H9 (cell line): Measurements from ENCODE around the gene TEX55. TPM values are rescaled to one million over a fixed set of nuclear protein-coding genes. Genes with fewer than 3 reads are reported as not detected.

Source experiments
- DNase-seq: peaks from one replicate; pipeline ENCODE4 v3.0.0-alpha.2; 2017
- H2AFZ ChIP-seq: one replicate; pipeline ENCODE4 v1.6.1; 2013; ENCODE audit warnings: mild to moderate bottlenecking, low read length, control low read depth, moderate library complexity
- H2AK5ac ChIP-seq: 2 replicates; pipeline ENCODE4 v1.6.1; 2013; ENCODE audit warnings: low read length, control low read depth, mixed read lengths; ENCODE audit not compliant: insufficient read length
- H2BK120ac ChIP-seq: one replicate; pipeline ENCODE4 v1.6.1; 2013; ENCODE audit warnings: low read depth, mild to moderate bottlenecking, low read length, control low read depth, inconsistent platforms; ENCODE audit not compliant: poor library complexity, severe bottlenecking
- H2BK12ac ChIP-seq: 2 replicates; pipeline ENCODE4 v1.6.1; 2013; ENCODE audit warnings: low read length, control low read depth, mixed read lengths, low read depth; ENCODE audit not compliant: insufficient read length
- H2BK15ac ChIP-seq: 2 replicates; pipeline ENCODE4 v1.6.1; 2013; ENCODE audit warnings: low read depth, low read length, control low read depth
- H2BK20ac ChIP-seq: one replicate; pipeline ENCODE4 v1.6.1; 2013; ENCODE audit warnings: low read depth, mild to moderate bottlenecking, low read length, control low read depth, inconsistent platforms; ENCODE audit not compliant: poor library complexity, severe bottlenecking
- H2BK5ac ChIP-seq: 2 replicates; pipeline ENCODE4 v1.6.1; 2013; ENCODE audit warnings: low read length, control low read depth, mixed read lengths; ENCODE audit not compliant: insufficient read length
- H3K14ac ChIP-seq: 2 replicates; pipeline ENCODE4 v1.6.1; 2013; ENCODE audit warnings: low read length, control low read depth; ENCODE audit not compliant: insufficient read depth
- H3K18ac ChIP-seq: 2 replicates; pipeline ENCODE4 v1.6.1; 2013; ENCODE audit warnings: low read depth, mild to moderate bottlenecking, mixed read lengths, low read length, control low read depth; ENCODE audit not compliant: insufficient read length
- H3K23ac ChIP-seq: 2 replicates; pipeline ENCODE4 v1.6.1; 2013; ENCODE audit warnings: low read length, control low read depth, mixed read lengths, low read depth; ENCODE audit not compliant: insufficient read length
- H3K23me2 ChIP-seq: 2 replicates; pipeline ENCODE4 v1.6.1; 2013; ENCODE audit warnings: low read depth, mild to moderate bottlenecking, mixed read lengths, low read length, control low read depth; ENCODE audit not compliant: insufficient read length, poor library complexity, severe bottlenecking
- H3K27ac ChIP-seq: 2 replicates; pipeline ENCODE4 v1.5.1; 2013; ENCODE audit warnings: low read length, control low read depth, mixed read lengths, low read depth; ENCODE audit not compliant: insufficient read length
- H3K27me3 ChIP-seq: 2 replicates; pipeline ENCODE4 v1.6.1; 2013; ENCODE audit warnings: low read length, control low read depth, inconsistent platforms; ENCODE audit not compliant: insufficient read depth
- H3K4ac ChIP-seq: 2 replicates; pipeline ENCODE4 v1.6.1; 2013; ENCODE audit warnings: low read depth, mild to moderate bottlenecking, control low read depth, inconsistent platforms, low read length, moderate library complexity
- H3K4me1 ChIP-seq: 2 replicates; pipeline ENCODE4 v1.6.1; 2013; ENCODE audit warnings: low read length, control low read depth, inconsistent platforms; ENCODE audit not compliant: insufficient read depth
- H3K4me2 ChIP-seq: 2 replicates; pipeline ENCODE4 v1.6.1; 2013; ENCODE audit warnings: low read length, control low read depth, mixed read lengths; ENCODE audit not compliant: insufficient read length, insufficient read depth
- H3K56ac ChIP-seq: 2 replicates; pipeline ENCODE4 v1.6.1; 2013; ENCODE audit warnings: low read depth, mild to moderate bottlenecking, mixed read lengths, low read length, control low read depth; ENCODE audit not compliant: insufficient read length
- H3K79me1 ChIP-seq: 2 replicates; pipeline ENCODE4 v1.6.1; 2013; ENCODE audit warnings: low read depth, mild to moderate bottlenecking, moderate library complexity, low read length, control low read depth, inconsistent platforms; ENCODE audit not compliant: insufficient read depth, poor library complexity, severe bottlenecking
- H3K79me2 ChIP-seq: 2 replicates; pipeline ENCODE4 v1.6.1; 2013; ENCODE audit warnings: low read length, control low read depth, inconsistent platforms; ENCODE audit not compliant: insufficient read depth
- H3K9ac ChIP-seq: 2 replicates; pipeline ENCODE4 v1.6.1; 2013; ENCODE audit warnings: low read length, control low read depth, mixed read lengths; ENCODE audit not compliant: insufficient read length; ENCODE audit errors: extremely low read depth
- H3K9me3 ChIP-seq: one replicate; pipeline ENCODE4 v1.6.1; 2013; ENCODE audit warnings: low read depth, low read length, inconsistent platforms; ENCODE audit not compliant: control insufficient read depth
- H3T11ph ChIP-seq: one replicate; pipeline ENCODE4 v1.6.1; 2013; ENCODE audit warnings: mild to moderate bottlenecking, low read length, control low read depth, inconsistent platforms
- H4K20me1 ChIP-seq: one replicate; pipeline ENCODE4 v1.6.1; 2013; ENCODE audit not compliant: control insufficient read depth, insufficient read length, insufficient read depth
- H4K5ac ChIP-seq: 2 replicates; pipeline ENCODE4 v1.6.1; 2013; ENCODE audit warnings: low read depth, mild to moderate bottlenecking, mixed read lengths, low read length, control low read depth; ENCODE audit not compliant: insufficient read length
- H4K8ac ChIP-seq: replicated peaks from 2 replicates; pipeline ENCODE4 v1.6.1; 2013; ENCODE audit warnings: low read length, control low read depth, mixed read lengths, low read depth; ENCODE audit not compliant: insufficient read length
- H4K91ac ChIP-seq: 2 replicates; pipeline ENCODE4 v1.6.1; 2013; ENCODE audit warnings: low read depth, mild to moderate bottlenecking, moderate library complexity, mixed read lengths, low read length, control low read depth; ENCODE audit not compliant: insufficient read length
- H3K27ac Mint-ChIP-seq, 3 experiments: 2 replicates in 2 of 3; 3 replicates in 1 of 3; pipeline ENCODE4 v1.8.0; 2020 to 2021; ENCODE audit warnings: mixed read lengths in 3 of 3, mild to moderate bottlenecking in 1 of 3, moderate library complexity in 1 of 3
- H3K27me3 Mint-ChIP-seq: 2 replicates; pipeline ENCODE4 v1.8.0; 2021; ENCODE audit warnings: low read depth, mild to moderate bottlenecking, moderate library complexity, mixed read lengths
- H3K36me3 Mint-ChIP-seq, 3 experiments: 2 replicates in 2 of 3; 3 replicates in 1 of 3; pipeline ENCODE4 v1.8.0; 2020 to 2021; ENCODE audit warnings: low read depth in 3 of 3, mixed read lengths in 3 of 3; ENCODE audit not compliant: insufficient read depth in 1 of 3
- H3K4me1 Mint-ChIP-seq, 2 experiments: 2 replicates each; pipeline ENCODE4 v1.8.0; 2020; ENCODE audit warnings: mixed read lengths in 2 of 2
- H3K4me3 Mint-ChIP-seq, 2 experiments: 2 replicates in 1 of 2; 3 replicates in 1 of 2; pipeline ENCODE4 v1.8.0; 2020 to 2021; ENCODE audit warnings: mild to moderate bottlenecking in 2 of 2, mixed read lengths in 2 of 2, moderate library complexity in 1 of 2
- H3K9me3 Mint-ChIP-seq, 2 experiments: 2 replicates in 1 of 2; 3 replicates in 1 of 2; pipeline ENCODE4 v1.8.0; 2020; ENCODE audit warnings: mild to moderate bottlenecking in 2 of 2, mixed read lengths in 2 of 2, moderate library complexity in 1 of 2
- WGBS: extraction: QIAGEN DNeasy Blood & Tissue Kit; methylation state at CpG from one replicate; pipeline ENCODE4 v1.1.7; 2013; ENCODE audit warnings: missing lambda C conversion rate, low lambda C conversion rate, mixed read lengths; ENCODE audit not compliant: insufficient read length; ENCODE audit errors: extremely low coverage; 5-methylcytosine and 5-hydroxymethylcytosine counted together
- total RNA-seq: library from RNA; stranded (reverse); gene quantifications from 2 replicates; pipeline ENCODE4 v1.2.1, GENCODE V29; 2021
- TF ChIP-seq, protein P1 (sequence below): fragments of 200-600 bp; sonication (generic); conservative IDR thresholded peaks from 3 replicates; pipeline ENCODE4 v1.8.0; 2021; ENCODE audit warnings: antibody characterized with exemption, mild to moderate bottlenecking

The TEX55 gene
- total RNA-seq, 1 experiment from 2014 or later, result not detected

DNA sequence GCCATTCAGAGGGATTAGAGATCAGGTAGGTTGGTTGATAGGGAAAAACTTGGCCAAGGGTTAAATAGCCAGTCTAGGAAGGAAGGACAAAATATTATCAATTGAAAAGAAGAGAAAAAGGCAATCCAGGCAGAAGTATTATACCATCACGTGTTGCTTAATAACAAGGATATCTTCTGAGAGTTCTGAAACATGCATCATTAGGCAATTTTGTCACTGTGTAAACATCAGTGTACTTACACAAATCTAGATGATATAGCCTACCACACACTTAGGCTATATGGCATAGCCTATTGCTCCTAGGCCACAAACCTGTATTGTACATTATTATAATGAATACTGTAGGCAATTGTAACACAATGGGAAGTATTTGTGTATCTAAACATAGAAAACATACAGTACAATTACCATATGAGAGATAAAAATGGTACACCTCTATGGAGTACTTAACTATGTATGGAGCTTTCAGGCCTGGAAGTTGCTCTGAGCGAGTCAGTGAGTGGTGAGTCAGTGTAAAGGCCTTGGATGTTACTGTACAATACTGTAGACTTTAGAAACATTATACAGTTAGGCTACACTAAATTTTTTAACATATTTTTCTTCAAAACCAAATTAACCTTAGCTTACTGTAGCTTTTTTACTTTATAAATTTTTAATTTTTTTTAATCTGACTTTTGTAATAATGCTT lies 2.7 kb downstream of the TEX55 start:
- H3K56ac ChIP-seq, result no peak overlapping the region
- H4K8ac ChIP-seq, result no peak overlapping the region
- H2AK5ac ChIP-seq, result no peak overlapping the region
- H2BK15ac ChIP-seq, result no peak overlapping the region
- no peak overlapping the region for H2BK5ac ChIP-seq
- H3K27ac ChIP-seq, result no peak overlapping the region
- no peak overlapping the region for H2BK20ac ChIP-seq
- no peak overlapping the region for H2BK120ac ChIP-seq
- H3K4ac ChIP-seq, result no peak overlapping the region
- H2AFZ ChIP-seq, result no peak overlapping the region
- DNase-seq, result no peak
- WGBS, result no CpG with 5 or more reads among the region's 2 CpGs
- no peak overlapping the region for H3K18ac ChIP-seq
- H3K36me3 Mint-ChIP-seq, result peaks cover 1 to 13% (median 3%) of the 10 kb centered on the region in 3 experiments; a peak in 5 of 7 replicates
- no peaks in the 10 kb centered on the region for H4K20me1 ChIP-seq
- H3K79me2 ChIP-seq, result no peaks in the 10 kb centered on the region
- H3K23me2 ChIP-seq, result no peaks in the 10 kb centered on the region
- no peak overlapping the region for H3T11ph ChIP-seq
- no peak overlapping the region for H3K23ac ChIP-seq
- H3K27ac Mint-ChIP-seq, result no peak overlapping the region
- H3K9ac ChIP-seq, result no peak overlapping the region
- no peak overlapping the region for H3K14ac ChIP-seq
- TF ChIP-seq, protein P1, sequence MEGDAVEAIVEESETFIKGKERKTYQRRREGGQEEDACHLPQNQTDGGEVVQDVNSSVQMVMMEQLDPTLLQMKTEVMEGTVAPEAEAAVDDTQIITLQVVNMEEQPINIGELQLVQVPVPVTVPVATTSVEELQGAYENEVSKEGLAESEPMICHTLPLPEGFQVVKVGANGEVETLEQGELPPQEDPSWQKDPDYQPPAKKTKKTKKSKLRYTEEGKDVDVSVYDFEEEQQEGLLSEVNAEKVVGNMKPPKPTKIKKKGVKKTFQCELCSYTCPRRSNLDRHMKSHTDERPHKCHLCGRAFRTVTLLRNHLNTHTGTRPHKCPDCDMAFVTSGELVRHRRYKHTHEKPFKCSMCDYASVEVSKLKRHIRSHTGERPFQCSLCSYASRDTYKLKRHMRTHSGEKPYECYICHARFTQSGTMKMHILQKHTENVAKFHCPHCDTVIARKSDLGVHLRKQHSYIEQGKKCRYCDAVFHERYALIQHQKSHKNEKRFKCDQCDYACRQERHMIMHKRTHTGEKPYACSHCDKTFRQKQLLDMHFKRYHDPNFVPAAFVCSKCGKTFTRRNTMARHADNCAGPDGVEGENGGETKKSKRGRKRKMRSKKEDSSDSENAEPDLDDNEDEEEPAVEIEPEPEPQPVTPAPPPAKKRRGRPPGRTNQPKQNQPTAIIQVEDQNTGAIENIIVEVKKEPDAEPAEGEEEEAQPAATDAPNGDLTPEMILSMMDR, result no peak
- no peaks in the 10 kb centered on the region for H3K9me3 ChIP-seq
- no peak overlapping the region for H2BK12ac ChIP-seq
- H3K4me2 ChIP-seq, result no peak overlapping the region
- peaks cover 3 to 4% of the 10 kb centered on the region in 2 experiments; a peak in 1 of 4 replicates for H3K4me1 Mint-ChIP-seq
- H3K9me3 Mint-ChIP-seq, result peaks cover 8 to 9% of the 10 kb centered on the region in 2 experiments; a peak in 3 of 5 replicates
- H3K79me1 ChIP-seq, result no peaks in the 10 kb centered on the region
- H3K27me3 ChIP-seq, result no peaks in the 10 kb centered on the region
- no peak overlapping the region for H4K91ac ChIP-seq
- H3K4me1 ChIP-seq, result no peaks in the 10 kb centered on the region
- H3K4me3 Mint-ChIP-seq, result no peak overlapping the region
- peaks cover 9% of the 10 kb centered on the region for H3K27me3 Mint-ChIP-seq
- H4K5ac ChIP-seq, result no peak overlapping the region
